Measurements from ENCODE around the gene VDR.
A peak's percentile ranks its signal among the peaks of the same experiment; 100 is the strongest.

DNA sequence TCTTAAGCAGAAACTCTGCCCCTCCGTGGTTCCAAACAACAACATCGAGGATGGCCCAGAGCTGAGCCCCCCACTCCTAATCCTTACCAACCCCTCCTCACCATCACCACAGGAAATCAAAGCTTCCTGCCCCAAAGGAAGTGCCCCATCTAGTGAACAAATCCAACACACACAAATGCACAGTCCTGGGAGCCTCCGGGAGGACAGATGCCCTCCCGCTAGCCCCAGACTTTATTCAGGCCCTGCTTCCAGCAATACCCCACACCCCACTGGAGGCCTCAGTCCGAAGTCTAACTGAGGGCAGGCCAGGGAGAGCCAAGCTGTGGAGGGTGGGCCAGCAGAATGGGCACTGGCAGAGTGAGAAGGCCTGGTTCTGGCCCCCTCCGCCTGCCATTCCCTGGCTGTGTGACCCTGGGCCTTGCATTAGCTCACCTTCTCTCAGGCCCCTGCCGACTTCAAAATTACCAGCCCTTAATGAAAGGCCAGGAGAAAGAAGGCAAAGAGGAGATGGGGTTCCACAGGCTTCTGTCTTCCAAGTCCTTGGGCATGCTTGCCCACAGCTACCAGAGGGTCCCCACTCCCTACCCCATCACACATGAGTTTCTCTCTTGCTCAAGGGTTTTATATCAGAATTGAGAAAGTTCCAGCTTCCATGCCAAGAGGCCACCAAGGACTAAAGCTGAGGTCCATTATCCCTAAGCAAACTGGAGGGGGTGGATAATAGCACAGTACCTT is 87.4 kb downstream of the VDR start:
- TF ChIP-seq POLR2AphosphoS5 (IDR thresholded peaks at IDR 0.05) (no peak), POLR2A (IDR thresholded peaks at IDR 0.05) (no peak), CTCF (IDR thresholded peaks at IDR 0.05) (peak in 1 of 5 experiments; percentile 16), EP300 (IDR thresholded peaks at IDR 0.05; ENCODE audit: low read depth) (no peak)

Data from transverse colon (tissue), 4 donors.